Measurements from ENCODE around the gene TMTC3.
"Not testable (repeated sequence)": the region's sequence is repeated elsewhere in the genome, so short reads cannot be mapped to it uniquely, and the experiment has no call there.

The TMTC3 gene

GRCh38 chr12:88167384-88167783 lies 25.3 kb downstream of the TMTC3 start:
- DNase-seq = no peak

GRCh38 chr12:88172844-88173407 lies 30.8 kb downstream of the TMTC3 start:
- no peak for DNase-seq

- DNase-seq = no peak
These were observed 33.4 kb downstream of the TMTC3 start for GRCh38 chr12:88175544-88175943.

- no peak for DNase-seq
These were observed 37.4 kb downstream of the TMTC3 start for GRCh38 chr12:88179436-88180014.

GRCh38 chr12:88181881-88182280 lies 39.8 kb downstream of the TMTC3 start:
- no peak for DNase-seq

GRCh38 chr12:88182416-88182815 lies 40.3 kb downstream of the TMTC3 start:
- DNase-seq = no peak

GRCh38 chr12:88184196-88184595 lies 42.1 kb downstream of the TMTC3 start:
- DNase-seq = no peak

- no peak for DNase-seq
These were observed 43.2 kb downstream of the TMTC3 start for GRCh38 chr12:88185279-88185678.

GRCh38 chr12:88185988-88186387 lies 43.9 kb downstream of the TMTC3 start:
- peak; percentile 5 to 19 for DNase-seq

- no peak for DNase-seq
These were observed 45.5 kb downstream of the TMTC3 start for GRCh38 chr12:88187571-88187970.

GRCh38 chr12:88188180-88188579 lies 46.1 kb downstream of the TMTC3 start:
- no peak for DNase-seq

- DNase-seq = no peak
These were observed 50.3 kb downstream of the TMTC3 start for GRCh38 chr12:88192426-88192825.

- no peak for DNase-seq
These were observed 52.8 kb downstream of the TMTC3 start for GRCh38 chr12:88194868-88195267.

- no peak for DNase-seq
These were observed 57.9 kb downstream of the TMTC3 start for GRCh38 chr12:88200029-88200428.

- no peak for DNase-seq
These were observed 60.4 kb downstream of the TMTC3 start for GRCh38 chr12:88202500-88202899.

- DNase-seq = peak; percentile 11 to 29
These were observed 64.5 kb downstream of the TMTC3 start for GRCh38 chr12:88206601-88207000.

GRCh38 chr12:88207921-88208620 lies 66.0 kb downstream of the TMTC3 start:
- no peak for DNase-seq

GRCh38 chr12:88208661-88209060 lies 66.6 kb downstream of the TMTC3 start:
- DNase-seq = no peak

- DNase-seq = not testable (repeated sequence)
These were observed 68.2 kb downstream of the TMTC3 start for GRCh38 chr12:88210311-88210710.

GRCh38 chr12:88218293-88218692 lies 76.2 kb downstream of the TMTC3 start:
- DNase-seq = no peak

- DNase-seq = no peak
These were observed 77.8 kb downstream of the TMTC3 start for GRCh38 chr12:88219861-88220260.

- DNase-seq = no peak
These were observed 81.4 kb downstream of the TMTC3 start for GRCh38 chr12:88223519-88223918.

- no peak for DNase-seq
These were observed 83.7 kb downstream of the TMTC3 start for GRCh38 chr12:88225776-88226175.

- no peak for DNase-seq
These were observed 85.2 kb downstream of the TMTC3 start for GRCh38 chr12:88227263-88227662.

GRCh38 chr12:88227871-88228270 lies 85.8 kb downstream of the TMTC3 start:
- DNase-seq = no peak
